Frontal cortex (tissue), 4 donors: ENCODE measurements around the gene PTPRK. TPM values are rescaled to one million over a fixed set of nuclear protein-coding genes. Genes with fewer than 3 reads are reported as not detected.
A peak's percentile ranks its signal among the peaks of the same experiment; 100 is the strongest.

Source experiments
- DNase-seq, 2 donors: peaks; one replicate each; pipeline ENCODE4 v3.0.0; 2012; ENCODE audit warnings: low spot score in 2 of 2
- FAIRE-seq: peaks from 2 replicates; lab custom pipeline; 2012; peaks lifted over from hg19 to GRCh38; lab: Jason Lieb, UNC
- total RNA-seq: library from RNA; depleted of rRNA; stranded (reverse); fragments of >200 nt; gene quantifications from one replicate; pipeline ENCODE4 v1.2.3, GENCODE V29; 2014
- donor health status: control.
- donor health status: control.
- donor health status: control.

The PTPRK gene
- total RNA-seq, 1 donor from 2014 or later: 179 TPM

GRCh38 chr6:128239146-128239545 is 281.3 kb downstream of the PTPRK start:
- FAIRE-seq: no peak
- DNase-seq: no peak

DNA sequence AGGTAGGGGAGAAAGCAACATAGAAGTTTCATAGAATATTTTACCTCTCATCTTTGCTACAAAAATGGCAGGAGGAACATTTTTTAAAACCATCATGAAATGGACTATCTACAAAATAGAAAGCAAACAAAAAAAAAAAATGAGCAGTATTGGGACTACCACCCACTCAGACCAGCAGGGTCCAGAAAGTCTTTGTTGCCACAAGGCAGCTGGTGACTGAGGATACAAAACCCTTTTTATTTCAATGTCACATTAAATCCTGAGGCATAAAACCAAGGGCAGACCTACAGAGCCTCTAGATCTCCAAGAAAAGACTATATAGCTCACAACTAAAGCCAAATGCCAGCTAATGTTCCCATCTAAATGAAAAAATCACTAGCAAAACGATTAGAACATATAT is 282.2 kb downstream of the PTPRK start:
- DNase-seq (no peak), FAIRE-seq (no peak)

DNA sequence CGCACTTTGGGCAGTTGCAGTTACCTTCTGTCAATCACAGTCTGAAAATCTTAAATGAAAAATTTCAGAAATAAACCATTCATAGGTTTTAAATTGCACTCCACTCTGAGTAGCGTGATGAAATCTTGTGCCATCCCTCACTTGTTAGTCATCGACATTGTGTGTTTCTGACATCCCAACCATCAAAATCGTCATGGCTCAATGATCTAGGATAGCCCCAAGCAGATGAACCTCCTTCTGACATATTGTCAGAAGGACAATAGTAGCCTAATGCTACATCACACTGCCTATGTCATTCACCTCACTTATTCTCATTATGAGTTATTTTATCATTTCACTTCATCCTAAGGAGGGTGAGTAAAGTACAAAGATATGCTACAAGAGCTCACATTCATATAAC is 284.8 kb downstream of the PTPRK start:
- DNase-seq: no peak
- FAIRE-seq: no peak

- DNase-seq: no peak
- FAIRE-seq: no peak
These were observed 286.9 kb downstream of the PTPRK start for GRCh38 chr6:128233531-128233930.

DNA sequence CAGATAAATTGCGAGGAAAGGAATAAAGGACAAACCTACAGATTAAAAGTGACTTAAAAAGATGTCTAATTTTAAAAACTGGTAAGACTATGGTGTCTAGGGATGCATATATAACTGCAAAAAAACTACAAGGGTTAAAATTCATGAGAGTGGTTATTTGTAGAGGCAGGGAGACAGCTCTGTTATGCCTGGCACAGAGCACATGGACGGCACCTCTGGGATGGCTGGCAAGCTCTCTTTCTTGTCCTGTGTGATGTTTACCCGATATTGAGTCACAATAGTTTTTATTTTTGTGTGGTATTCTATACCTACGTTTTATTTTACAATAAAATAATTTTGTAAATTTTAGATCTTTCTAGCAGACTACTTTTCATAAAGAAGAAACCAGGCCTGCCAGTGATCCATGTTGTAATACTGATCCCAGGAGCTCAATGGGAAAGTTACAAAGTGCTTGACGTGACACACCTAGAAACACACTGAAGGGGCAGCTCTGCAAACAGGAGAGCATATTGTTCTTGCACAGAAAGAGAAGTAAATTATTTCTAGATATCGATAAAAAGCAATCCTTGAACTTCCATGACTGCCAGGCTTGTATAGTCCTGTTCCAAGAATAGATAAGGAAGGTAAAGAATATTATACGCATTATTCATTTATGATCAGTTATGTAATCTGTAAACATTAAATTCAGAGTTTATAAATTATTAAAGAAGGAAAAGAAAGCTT is 290.0 kb downstream of the PTPRK start:
- FAIRE-seq (no peak), DNase-seq (no peak)

- DNase-seq (no peak), FAIRE-seq (peak; percentile 94)
These were observed 294.8 kb downstream of the PTPRK start for GRCh38 chr6:128225612-128226011.

DNA sequence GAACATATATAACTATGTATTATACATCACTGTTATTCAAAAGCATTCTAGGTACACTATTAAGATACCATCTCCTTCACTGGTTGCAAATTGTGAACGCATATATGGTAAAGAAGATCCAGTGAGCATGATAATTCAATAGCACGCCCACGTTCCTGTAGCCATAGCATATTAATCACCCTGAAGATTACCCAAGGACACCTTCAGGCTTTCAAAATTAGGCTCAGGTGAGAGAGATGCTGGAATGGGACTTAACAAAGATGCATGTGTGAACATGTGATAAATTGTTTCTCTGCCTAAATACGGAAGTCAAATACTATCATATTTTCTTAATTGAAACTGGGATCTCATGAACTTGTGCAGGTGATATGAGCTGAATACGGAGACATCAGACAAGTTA is 303.5 kb downstream of the PTPRK start:
- FAIRE-seq (no peak), DNase-seq (no peak)

- DNase-seq (no peak), FAIRE-seq (no peak)
These were observed 310.6 kb downstream of the PTPRK start for GRCh38 chr6:128209771-128210170.

DNA sequence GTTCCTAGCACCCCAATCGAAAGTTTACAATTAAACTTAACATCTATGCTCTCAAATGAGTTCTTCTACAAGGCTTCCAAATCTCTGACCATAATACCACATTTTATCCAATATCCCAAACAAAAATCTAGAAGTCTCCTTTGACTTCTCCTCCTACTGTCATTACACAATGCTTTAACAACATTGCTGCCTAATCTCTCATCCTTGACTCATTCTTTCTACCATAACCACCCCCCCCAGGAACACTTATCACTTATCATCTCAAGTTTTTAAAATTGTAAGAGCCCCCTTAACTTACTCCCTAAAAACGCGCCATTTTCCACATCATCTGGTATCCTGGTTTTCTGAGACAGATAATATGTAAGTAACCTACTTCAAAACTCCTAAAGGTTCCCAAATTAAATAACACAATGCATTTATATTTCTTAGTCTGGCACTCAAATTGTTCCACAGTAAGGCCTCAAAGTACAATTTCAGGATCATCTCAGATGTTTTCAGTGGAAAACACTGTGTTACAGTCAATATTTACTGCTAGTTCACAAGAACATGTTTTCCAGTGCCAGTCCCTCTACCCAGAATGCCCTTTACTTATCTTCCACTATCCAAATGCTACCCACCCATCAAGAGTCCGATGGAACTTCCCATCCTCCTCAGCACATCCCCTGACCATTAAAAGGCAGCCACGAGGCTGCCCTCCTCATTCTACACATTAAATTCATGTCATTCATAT is 311.4 kb downstream of the PTPRK start:
- no peak for DNase-seq
- FAIRE-seq: no peak

GRCh38 chr6:128208078-128208477 is 312.3 kb downstream of the PTPRK start:
- DNase-seq: no peak

DNA sequence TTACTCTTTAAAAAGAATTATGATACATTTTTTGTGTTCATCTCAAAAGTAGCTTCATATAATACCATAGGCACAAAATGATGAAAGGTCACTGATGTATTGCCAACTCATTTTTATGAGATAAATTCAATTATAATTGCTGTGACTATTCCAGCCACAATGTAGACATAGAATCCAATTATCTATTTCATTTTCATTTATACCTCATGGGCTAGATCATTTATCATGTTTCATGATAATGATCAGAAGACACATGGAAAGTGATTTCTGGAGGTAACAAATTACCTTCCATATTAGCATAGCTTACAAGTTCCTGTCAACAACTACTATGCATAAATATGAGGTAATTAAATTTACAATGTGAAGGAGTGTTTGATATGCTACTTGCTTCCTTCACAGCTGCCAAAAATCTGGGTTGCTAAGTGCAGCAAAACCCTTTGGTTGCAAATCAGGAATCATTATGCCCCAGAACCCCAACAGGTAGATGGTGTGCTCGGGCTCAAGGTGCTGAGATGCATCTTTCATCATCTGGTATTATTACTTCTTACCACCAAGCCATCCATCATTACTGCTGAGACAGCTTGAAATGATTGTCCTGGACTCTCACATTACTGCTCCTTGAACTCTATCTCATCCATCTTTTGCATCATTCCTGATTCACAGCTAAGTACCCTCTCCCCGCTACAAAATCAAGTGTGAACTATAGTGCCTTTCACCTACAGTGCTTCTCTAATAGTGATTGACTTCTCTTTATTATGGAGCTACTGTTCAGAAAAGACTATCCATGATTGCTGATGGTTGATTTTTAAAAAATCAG is 313.6 kb downstream of the PTPRK start:
- FAIRE-seq (no peak), DNase-seq (no peak)

More at GRCh38 chr6:128208078-128208477, 312.3 kb downstream of the PTPRK start:
- no peak for FAIRE-seq

GRCh38 chr6:128204616-128205015 is 315.8 kb downstream of the PTPRK start:
- FAIRE-seq (no peak), DNase-seq (no peak)

- DNase-seq (no peak), FAIRE-seq (no peak)
These were observed 318.1 kb downstream of the PTPRK start for GRCh38 chr6:128202169-128202765.

GRCh38 chr6:128200789-128201188 is 319.6 kb downstream of the PTPRK start:
- DNase-seq (no peak), FAIRE-seq (no peak)

GRCh38 chr6:128199461-128199860 is 320.9 kb downstream of the PTPRK start:
- DNase-seq (no peak), FAIRE-seq (no peak)

- FAIRE-seq (no peak), DNase-seq (no peak)
These were observed 327.4 kb downstream of the PTPRK start for GRCh38 chr6:128192972-128193371.

GRCh38 chr6:128188678-128189077 is 331.7 kb downstream of the PTPRK start:
- DNase-seq (no peak), FAIRE-seq (no peak)

GRCh38 chr6:128186729-128187128 is 333.7 kb downstream of the PTPRK start:
- DNase-seq: no peak
- FAIRE-seq: no peak

- FAIRE-seq (no peak), DNase-seq (no peak)
These were observed 340.4 kb downstream of the PTPRK start for GRCh38 chr6:128179876-128180438.

GRCh38 chr6:128174724-128175123 is 345.7 kb downstream of the PTPRK start:
- DNase-seq: no peak
- no peak for FAIRE-seq
